HG02623 (cell line): ENCODE results near the gene MAP3K2.
A peak's percentile ranks its signal among the peaks of the same experiment; 100 is the strongest.

Source experiments
- ATAC-seq: cut with Tn5 transposase; IDR thresholded peaks from one replicate; pipeline ENCODE4 v1.9.1; 2021; ENCODE audit warnings: moderate library complexity; ENCODE audit not compliant: unreplicated experiment

MAP3K2 gene

DNA sequence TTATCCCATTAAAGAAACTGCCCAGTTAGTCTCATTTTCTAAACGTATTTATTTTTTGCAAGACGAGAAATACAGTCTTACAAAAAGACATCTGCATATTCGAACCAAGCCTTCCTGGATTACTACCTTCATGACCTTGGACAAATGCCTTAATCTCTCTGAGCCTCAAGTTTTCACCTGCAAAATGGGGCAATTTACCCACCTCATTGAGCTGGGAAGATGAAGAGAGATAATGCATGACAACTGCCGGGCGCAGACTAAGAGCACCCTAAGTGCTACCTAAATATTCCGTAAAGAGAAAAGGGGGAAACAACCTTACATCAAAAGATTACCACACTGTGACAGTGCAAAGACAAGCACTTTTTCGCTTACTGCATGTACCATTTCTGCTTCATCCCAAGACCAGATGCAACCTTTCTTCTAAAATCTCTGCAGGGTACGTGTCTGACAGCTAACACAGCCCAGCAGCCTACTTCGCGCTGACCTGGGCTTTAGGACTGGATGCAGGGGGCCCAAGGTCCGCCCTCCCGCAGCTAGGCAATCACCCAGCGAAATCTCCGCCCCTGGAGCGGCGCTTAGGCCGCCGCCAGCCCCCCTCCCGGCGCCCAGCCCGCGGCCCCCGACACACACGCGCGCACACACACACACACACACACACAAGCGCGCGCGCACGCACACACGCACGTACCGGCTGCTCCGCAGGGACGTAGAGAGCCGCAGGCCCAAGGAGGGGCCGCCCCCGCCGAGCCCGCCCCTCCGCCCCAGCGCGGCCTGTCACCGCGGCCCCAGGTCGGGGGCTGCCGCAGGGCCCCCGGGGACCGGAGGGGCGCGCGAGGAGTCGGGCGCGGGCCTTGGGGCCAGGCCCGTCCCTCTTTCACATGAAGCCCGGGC, 766 bp downstream of the MAP3K2 start:
- peak; percentile 64 for ATAC-seq

DNA sequence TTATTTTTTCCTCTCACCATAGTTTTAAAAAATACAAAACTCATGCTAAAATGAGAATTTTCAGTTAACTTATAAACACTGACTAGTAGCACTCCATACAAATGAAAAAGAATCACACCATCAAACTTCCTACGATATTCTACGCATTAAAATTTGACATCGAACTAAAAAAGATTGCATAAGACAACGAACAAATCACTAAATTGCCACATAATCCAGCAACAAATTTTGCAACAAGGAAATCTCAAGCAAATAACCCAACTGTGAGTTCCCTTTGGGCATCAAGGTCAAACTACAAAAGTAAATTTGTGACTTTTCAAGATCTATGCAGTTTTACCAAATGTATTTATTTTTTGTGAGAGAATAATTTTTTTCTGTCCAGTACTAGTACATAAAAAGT, 1.5 kb downstream of the MAP3K2 start:
- no peak for ATAC-seq

DNA sequence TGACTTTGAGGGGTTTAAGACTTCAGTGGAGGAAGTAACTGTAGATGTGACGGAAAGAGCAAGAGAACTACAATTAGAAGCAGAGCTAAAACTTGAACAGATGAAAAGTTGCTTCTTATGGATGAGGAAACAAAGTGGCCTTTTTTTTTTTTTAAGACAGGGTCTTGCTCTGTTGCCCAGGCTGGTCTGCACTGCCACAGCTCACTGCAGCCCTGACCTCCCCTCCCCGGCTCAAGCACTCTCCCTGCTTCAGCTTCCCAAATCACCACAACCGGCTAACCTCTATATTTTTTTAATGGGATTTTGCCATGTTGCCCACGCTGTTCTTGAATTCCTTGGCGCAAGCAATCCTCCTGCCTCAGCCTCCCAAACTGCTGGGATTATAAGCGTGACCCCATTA, 3.2 kb downstream of the MAP3K2 start:
- ATAC-seq = no peak

DNA sequence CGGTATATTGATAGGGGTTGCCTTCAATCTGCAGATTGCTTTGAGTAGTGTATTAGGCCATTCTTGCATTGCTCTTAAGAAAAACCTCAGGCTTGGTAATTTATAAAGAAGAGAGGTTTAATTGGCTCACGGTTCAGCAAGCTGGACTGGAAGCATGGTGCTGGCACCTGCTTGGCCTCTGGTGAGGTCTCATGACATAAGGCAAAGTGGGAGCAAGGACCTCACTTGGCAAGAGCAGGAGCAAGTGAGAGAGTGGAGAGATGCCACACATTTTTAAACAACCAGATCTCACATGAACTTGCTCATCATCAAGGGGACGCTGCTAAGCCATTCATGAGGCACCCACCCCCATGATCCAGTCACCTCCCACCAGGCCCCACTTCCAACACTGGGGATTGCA, 4.9 kb downstream of the MAP3K2 start:
- no peak for ATAC-seq

DNA sequence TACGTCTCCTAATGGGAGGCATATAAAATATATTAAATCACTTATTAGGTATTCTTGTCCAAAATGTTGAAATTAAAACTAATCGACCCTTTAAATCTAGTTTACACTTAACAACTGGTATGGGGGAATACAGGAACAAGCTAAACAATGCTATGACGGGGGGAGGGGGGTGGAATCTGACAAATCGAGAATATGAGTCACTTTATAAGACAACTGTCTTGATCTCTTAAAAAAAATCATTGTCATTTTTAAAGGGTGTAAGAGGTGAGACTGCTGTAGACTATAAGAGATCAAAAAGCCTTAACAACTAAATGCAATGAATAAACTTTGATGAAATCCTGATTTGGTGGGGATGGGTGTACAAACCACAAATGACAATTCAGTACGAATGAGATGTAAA, 6.0 kb downstream of the MAP3K2 start:
- ATAC-seq = no peak

DNA sequence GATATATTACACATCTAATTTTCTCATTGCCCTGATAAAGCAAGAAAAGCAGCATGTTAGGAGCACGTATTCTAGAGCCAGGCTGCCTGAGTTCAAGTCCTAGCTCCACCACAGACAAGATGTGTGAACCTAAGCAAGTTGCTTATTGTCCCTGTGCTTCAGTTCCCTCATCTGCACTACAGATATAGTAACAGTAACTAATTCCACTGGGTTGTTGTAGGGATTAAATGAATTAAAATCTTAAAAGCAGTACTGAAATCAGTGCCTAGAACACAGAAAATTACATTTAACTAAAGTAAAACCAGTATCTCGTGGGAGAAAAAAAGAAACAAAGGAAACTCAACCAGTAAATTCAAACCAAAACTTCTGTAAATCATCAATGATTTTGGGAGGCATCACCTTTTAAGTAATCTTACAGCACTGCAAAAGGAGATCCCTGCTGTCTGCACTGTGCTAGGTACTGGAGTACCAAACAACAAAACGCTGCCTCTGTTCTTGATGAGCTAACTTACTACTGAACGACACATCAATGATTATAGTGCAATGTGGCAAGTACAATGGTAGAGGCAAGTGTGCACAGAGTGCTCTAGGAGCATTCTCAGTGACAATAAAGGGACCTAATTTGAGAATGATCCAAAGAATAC, 7.9 kb downstream of the MAP3K2 start:
- no peak for ATAC-seq

DNA sequence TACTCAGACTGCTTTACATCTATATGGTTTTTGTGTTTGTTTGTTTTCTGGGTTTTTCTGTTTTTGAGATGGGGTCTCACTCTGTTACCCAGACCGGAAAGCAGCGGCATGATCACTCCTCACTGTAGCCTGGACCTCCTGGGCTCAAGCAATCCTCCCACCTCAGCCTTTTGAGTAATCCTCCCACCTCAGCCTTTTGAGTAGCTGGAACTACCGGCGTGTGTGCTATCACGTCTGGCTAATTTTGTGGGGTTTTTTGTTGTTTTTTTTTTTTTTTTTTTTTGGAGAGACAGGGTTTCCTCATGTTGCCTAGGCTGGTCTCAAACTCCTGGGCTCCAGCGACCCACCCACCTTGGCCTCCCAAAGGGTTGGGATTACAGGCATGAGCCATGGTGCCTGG, 9.1 kb downstream of the MAP3K2 start:
- ATAC-seq = no peak

DNA sequence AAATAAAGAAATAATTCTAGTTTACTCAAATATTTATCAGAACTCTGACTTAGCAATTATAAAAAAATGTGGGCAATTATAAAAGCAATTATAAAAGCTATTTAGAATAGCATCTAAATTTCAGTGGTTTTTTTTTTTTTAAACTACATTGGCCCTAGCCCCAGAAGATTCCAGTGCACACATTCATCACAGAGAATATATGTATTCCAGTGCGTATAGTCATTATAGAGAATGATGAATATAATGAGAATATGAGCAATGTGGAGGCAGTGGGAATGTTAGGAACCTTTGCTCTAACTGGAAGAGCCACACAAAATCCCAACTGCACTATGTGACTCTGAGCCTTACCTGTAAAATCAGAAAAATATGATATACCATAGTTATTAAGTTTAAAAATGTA, 10.5 kb downstream of the MAP3K2 start:
- no peak for ATAC-seq

DNA sequence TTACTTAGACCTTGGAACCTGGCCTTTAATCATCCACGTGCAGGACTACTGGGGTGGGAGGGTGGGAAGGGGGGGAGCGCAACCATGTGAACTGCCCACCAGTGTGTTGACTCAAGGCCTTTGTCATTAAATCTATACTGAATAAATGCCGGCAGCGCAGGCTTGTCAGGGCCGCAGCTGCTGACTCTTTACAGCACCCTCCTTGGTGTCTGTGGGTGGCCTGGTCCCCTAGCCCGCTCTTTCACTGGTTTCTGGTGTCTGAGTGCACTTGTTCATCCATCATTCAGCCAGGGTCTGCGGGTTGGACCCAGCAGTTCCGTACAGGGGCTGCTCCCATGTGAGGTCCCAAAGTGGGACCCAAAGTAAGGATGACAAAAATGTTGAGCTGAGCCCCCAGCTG, 11.5 kb downstream of the MAP3K2 start:
- ATAC-seq = no peak

DNA sequence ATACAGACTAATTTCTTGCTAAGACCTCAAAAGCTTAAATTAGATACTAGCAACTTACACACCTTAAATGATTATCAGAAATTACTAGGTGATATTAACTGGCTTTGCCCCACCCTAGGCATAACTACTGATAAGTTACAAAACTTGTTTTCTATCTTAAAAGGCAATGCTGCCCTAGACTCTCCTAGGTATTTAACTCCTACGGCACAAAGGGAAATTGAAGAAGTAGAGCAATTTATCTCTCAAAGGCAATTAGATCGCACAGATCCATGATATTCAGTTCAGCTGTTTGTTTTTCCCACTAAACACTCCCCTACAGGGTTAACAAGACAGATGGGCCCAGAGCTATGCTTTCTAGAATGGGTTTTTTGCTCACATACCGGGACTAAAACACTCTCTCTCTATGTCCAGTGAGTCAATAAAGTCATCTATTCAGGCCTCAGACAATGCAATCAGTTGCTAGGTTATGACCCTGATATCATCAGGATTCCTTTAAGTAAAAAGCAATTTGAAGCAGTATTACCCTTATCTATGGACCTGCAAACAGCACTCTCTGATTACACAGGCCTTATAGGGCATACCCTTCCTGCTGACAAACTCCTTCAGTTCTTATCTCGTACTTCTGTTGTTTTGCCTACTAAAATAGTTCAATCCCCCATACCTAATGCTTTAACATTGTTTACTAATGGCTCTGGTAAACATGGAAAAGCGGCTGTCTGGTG, 14.3 kb downstream of the MAP3K2 start:
- no peak for ATAC-seq

DNA sequence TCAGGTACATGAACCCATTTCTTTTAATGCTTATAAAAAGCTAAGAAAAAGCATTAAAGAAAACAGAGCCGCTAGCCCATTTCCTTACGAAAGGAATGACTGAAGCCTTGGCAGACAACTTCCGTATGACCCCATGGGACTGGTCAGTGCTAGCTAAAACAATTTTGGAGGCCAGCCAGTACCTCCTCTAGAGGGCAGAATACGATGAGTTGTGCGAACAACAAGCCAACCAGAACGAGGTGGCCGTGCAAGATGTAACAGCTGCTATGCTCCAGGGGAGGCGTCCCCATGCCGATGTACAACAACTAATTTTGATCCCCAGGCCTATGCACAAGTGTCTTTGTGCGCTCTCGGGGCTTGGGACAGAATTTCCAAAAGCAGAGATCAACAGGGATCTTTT, 16.7 kb downstream of the MAP3K2 start:
- no peak for ATAC-seq

DNA sequence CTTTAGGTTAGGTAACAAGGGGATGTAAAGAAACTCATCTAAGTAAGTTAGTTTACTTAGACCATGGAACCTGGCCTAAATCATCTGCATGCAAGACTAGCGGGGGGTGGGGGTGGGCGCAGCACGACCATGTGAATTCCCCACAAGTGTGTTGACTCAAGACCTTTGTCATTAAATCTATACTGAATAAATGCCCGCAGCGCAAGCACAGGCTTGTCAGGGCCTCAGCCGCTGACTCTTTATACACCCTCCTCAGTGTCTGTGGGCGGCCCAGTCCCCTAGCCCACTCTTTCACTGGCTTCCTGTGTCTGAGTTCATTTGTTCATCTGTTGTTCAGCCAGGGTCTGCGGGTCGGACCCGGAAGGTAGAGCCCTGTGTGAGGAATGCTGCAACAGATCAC, 17.8 kb downstream of the MAP3K2 start:
- no peak for ATAC-seq

DNA sequence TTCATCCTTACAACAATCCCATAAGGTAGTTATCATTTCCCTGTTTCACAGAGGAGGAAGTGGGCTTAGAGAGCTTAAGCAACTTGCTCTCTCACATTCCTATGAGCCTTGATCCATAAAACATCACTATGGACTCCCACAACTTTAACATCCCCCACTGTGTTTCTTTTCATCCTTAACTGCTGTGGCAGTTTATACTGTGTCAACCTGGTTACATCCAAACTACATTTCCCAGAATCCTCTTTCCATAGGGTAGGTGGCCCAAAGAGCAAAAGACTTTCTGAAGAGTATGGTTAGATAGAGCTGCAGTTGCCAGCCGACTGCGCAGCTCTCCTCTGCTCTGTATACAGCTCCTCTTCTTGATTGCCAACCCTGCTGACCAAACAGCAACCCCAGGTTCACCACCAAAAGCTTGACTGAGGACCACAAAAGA, 22.5 kb downstream of the MAP3K2 start:
- ATAC-seq = no peak

DNA sequence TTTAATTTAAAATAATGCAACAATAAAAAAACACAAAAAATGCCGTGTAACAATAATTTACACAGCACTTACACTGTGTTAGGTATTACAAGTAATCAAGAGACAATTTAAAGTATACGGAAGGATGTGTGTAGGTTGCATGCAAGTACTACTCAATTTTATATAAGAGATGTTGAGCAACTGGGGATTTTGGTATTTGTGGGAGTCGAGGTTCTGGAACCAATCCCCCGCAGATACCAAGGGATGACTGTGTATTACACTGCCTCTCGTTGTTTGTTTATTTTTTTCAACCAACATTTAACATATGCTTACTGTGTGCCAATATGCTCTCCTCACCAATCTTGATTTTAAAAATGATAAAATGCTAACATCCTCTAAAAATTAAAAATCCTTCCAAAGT, 24.8 kb downstream of the MAP3K2 start:
- ATAC-seq = no peak

DNA sequence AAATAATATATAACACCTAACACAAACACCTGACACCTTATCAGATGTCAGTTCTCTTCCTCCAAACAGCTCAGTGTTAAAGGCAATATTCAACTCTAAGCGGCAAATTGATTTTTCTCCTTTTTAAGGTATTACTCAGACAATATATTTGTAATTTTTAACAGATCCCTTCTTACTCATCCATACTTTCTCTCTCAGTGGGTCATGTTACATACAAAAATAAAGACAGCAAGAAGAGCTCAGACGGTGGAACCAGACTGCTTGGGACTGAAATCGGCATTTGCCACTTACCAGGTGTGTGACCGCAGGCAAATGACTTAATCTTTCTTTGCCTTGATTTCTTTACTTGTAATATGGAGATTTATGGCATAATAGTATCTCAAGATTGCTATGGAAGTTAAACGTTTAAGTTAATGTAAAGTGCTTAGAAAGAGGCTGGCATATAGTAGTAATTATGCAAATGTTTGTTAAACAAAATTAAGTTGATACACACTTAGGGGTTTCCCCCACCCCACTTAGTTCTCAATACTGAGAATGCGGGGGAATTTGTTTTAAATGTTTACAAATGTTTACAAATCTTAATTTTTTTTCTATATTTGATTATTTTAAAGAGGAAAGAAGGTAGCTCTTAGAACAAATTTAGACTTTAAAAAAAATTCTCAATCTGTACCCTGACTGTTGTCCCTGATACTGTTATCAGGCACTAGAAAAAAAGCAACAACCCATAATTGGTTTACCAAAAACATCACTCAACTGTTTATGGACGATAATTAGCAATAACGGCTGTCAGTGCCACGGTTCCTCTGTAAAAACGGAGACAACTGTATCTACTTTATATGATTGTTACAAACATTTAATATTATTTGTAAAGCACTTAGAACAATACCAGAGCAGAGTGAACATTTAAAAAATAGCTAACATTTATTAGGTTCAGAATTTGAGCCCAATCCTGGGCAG, 25.6 kb downstream of the MAP3K2 start:
- ATAC-seq = no peak

DNA sequence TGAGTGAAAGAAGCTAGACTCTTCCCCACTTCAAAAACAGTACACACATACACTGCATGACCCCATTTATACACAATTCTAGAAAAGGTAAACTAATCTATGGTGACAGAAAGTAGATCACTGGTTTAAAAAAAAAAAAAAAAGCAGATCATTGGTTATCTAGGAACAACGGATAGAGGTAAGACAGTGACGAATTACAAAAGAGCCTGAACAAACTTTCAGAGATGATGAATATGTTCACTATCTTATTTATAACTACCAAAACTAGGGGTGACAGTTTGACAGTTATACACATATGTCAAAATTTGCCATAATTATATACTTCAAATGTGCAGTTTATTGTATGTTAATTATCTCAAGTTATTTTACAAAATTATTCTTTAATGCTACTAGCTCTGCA, 27.5 kb downstream of the MAP3K2 start:
- no peak for ATAC-seq

DNA sequence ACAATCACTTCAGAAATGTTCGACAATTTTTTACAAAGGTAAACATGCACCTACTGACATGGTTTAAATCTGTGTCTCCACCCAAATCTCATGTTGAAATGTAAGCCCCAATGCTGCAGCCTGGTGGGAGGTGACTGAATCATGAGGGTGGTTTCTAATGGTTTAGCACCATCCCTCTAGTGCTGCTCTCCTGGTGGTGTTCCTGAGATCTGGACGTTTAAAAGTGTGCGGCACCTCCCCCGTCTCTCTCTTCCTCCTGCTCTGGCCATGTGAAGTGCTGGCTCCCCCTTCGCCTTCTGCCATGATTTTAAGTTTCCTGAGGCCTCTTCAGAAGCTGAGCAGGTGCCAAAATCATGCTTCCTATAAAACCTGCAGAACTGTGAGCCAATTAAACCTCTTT, 28.3 kb downstream of the MAP3K2 start:
- no peak for ATAC-seq

DNA sequence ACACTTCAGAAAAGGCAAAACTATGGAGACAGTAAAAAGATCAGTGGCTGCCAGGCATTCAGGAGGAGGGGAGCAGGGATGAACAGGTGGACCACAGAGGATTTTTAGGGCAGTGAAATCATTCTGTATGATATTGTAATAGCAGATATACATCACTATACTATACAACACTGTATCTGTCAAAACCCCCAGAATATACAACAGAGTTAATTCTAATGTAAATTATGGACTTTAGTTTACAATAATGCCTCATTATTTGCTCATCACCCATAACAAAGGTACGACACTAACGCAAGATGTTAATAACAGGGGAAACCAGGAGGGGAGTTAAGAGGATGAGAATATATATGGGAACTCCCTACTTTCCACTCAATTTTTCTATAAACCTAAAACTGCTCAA, 28.8 kb downstream of the MAP3K2 start:
- no peak for ATAC-seq

DNA sequence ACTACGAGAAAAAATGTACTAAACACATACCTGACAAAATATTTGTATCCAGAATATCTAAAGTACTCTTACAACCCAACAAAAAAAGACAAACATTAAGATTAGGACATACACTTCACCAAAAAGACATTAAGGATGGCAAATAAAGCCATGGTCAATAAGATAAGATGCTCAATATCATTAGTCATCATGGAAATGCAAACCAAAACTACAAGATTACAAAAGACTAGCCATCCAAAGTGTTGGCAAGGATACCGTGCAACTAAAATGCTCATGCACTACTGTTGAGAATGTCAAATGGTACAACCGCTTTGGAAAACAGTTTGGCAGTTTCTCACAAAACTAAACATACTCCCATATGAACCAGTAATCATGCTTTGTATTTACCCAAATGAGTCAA, 29.7 kb downstream of the MAP3K2 start:
- no peak for ATAC-seq

DNA sequence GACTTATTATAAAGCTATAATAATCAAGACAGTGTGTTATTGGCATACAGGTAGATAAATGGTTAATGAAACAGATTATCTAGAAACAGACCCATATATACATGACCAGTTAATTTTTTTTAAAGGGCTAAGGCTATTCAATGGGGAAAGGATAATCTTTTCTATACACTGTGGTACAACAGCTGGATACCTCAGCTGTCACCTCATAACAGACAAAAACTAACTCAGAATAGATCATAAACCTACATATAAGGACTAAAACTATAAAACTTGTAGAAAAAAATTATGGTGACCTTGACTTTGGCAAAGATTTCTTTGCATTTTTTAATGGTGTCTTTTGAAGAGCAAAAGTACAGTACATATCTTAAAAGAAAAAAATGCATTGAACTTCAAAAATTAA, 30.2 kb downstream of the MAP3K2 start:
- no peak for ATAC-seq

DNA sequence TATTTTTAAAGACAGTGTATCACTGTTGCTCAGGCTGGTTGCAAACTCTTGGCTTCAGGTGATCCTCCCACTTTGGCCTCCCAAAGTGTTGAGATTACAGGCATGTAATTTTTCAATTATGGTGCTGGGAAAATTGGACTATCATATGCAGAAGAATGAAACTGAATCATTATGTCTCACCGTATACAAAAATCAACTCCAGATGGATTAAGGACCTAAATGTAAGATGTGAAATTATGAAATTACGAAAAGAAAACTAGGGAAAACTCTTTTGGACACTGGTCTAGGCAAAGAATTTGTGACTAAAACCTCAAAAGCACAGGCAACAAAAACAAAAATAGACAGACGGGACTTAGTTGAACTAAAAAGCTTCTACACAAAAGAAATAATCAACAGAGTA, 31.2 kb downstream of the MAP3K2 start:
- no peak for ATAC-seq
